ENCODE data around the gene KLHL42. TPM values are rescaled to one million over a fixed set of nuclear protein-coding genes. Genes with fewer than 3 reads are reported as not detected.
A peak's percentile ranks its signal among the peaks of the same experiment; 100 is the strongest.

The KLHL42 gene
- total and polyA plus RNA-seq, 2 donors from 2014 or later: 6.6 to 21.2 TPM

- DNase-seq: peak in 1 of 5 donors; percentile 32
These were observed 61.4 kb downstream of the KLHL42 start for GRCh38 chr12:27841392-27841882.

GRCh38 chr12:27843714-27844245, 63.7 kb downstream of the KLHL42 start:
- H3K27me3 ChIP-seq (ENCODE audit: control insufficient read depth, insufficient read depth, low read length): no peaks in the 10 kb centered on the region
- H3K36me3 ChIP-seq (ENCODE audit: control insufficient read depth in 2 of 3, insufficient read depth in 3 of 3, low read length in 3 of 3): no peaks in the 10 kb centered on the region
- no peaks in the 10 kb centered on the region for H3K9me3 ChIP-seq (ENCODE audit: control insufficient read depth in 2 of 3, insufficient read depth in 1 of 3, low read length in 3 of 3)
- peak in 1 of 5 donors; percentile 25 for DNase-seq
- TF ChIP-seq CTCF (IDR thresholded peaks at IDR 0.05; ENCODE audit: borderline replicate concordance, extremely low read depth, insufficient read depth): no peak
- FAIRE-seq: no peak
- H3K4me1 ChIP-seq (ENCODE audit: control insufficient read depth in 2 of 3, insufficient read depth in 2 of 3, low read depth in 1 of 3, low read length in 3 of 3): no peaks in the 10 kb centered on the region
- H3K27ac ChIP-seq (ENCODE audit: low read depth in 2 of 2, low read length in 2 of 2): no peak overlapping the region
- no peak overlapping the region for H3K9ac ChIP-seq (ENCODE audit: low read length in 3 of 3)
- intact Hi-C loops (cut with DNase I): no loop called here
- H3K4me3 ChIP-seq (ENCODE audit: low read length in 3 of 3): no peak overlapping the region

More at GRCh38 chr12:27841392-27841882, 61.4 kb downstream of the KLHL42 start:
- intact Hi-C loops (cut with DNase I): no loop called here
- Histone ChIP-seq H3K9me3 (ENCODE audit: control insufficient read depth in 2 of 3, insufficient read depth in 1 of 3, low read length in 3 of 3) (no peaks in the 10 kb centered on the region), H3K27me3 (ENCODE audit: control insufficient read depth, insufficient read depth, low read length) (no peaks in the 10 kb centered on the region), H3K9ac (ENCODE audit: low read length in 3 of 3) (no peak overlapping the region), H3K27ac (ENCODE audit: low read depth in 2 of 2, low read length in 2 of 2) (no peak overlapping the region), H3K4me1 (ENCODE audit: control insufficient read depth in 2 of 3, insufficient read depth in 2 of 3, low read depth in 1 of 3, low read length in 3 of 3) (no peaks in the 10 kb centered on the region), H3K4me3 (ENCODE audit: low read length in 3 of 3) (no peak overlapping the region), H3K36me3 (ENCODE audit: control insufficient read depth in 2 of 3, insufficient read depth in 3 of 3, low read length in 3 of 3) (no peaks in the 10 kb centered on the region)
- TF ChIP-seq CTCF (IDR thresholded peaks at IDR 0.05; ENCODE audit: borderline replicate concordance, extremely low read depth, insufficient read depth): no peak
- FAIRE-seq: no peak

- no peak for FAIRE-seq
- Histone ChIP-seq H3K9ac (ENCODE audit: low read length in 3 of 3) (no peak overlapping the region), H3K9me3 (ENCODE audit: control insufficient read depth in 2 of 3, insufficient read depth in 1 of 3, low read length in 3 of 3) (no peaks in the 10 kb centered on the region), H3K36me3 (ENCODE audit: control insufficient read depth in 2 of 3, insufficient read depth in 3 of 3, low read length in 3 of 3) (no peaks in the 10 kb centered on the region), H3K4me1 (ENCODE audit: control insufficient read depth in 2 of 3, insufficient read depth in 2 of 3, low read depth in 1 of 3, low read length in 3 of 3) (no peaks in the 10 kb centered on the region), H3K27me3 (ENCODE audit: control insufficient read depth, insufficient read depth, low read length) (no peaks in the 10 kb centered on the region), H3K4me3 (ENCODE audit: low read length in 3 of 3) (no peak overlapping the region), H3K27ac (ENCODE audit: low read depth in 2 of 2, low read length in 2 of 2) (no peak overlapping the region)
- no peak for TF ChIP-seq CTCF (IDR thresholded peaks at IDR 0.05; ENCODE audit: borderline replicate concordance, extremely low read depth, insufficient read depth)
- no peak for DNase-seq
- intact Hi-C loops (cut with DNase I): no loop called here
These were observed 64.5 kb downstream of the KLHL42 start for GRCh38 chr12:27844366-27845090.
